A673 (cell line): ENCODE data around the gene NR6A1. TPM values are rescaled to one million over a fixed set of nuclear protein-coding genes. Genes with fewer than 3 reads are reported as not detected.

Experiments used
- BruUV-seq: library from RNA; stranded (reverse); fragments of 400-500 nt; replicated peaks from 2 replicates; lab custom pipeline; 2021; lab: Mats Ljungman, UMichigan
- CTCF ChIA-PET: fragments of 300-600 bp; sonication (Branson Sonifier 250); formaldehyde crosslinking; loops from one replicate; lab custom pipeline; 2022; ENCODE audit warnings: antibody characterized with exemption; lab: Charles Lee
- POLR2A ChIA-PET: fragments of 300-600 bp; sonication (Branson Sonifier 250); formaldehyde crosslinking; loops from one replicate; lab custom pipeline; 2022; ENCODE audit warnings: antibody characterized with exemption; ENCODE audit not compliant: low non-redundant PET; lab: Charles Lee
- DNase-seq: peaks from one replicate; pipeline ENCODE4 v3.0.0-alpha.2; 2015; ENCODE audit warnings: low spot score
- H3K27ac ChIP-seq: fragments of 200-600 bp; sonication (generic); 2 replicates; pipeline ENCODE4 v1.5.1; 2016; ENCODE audit warnings: mixed run types, low read depth, mild to moderate bottlenecking, mixed read lengths, antibody characterized with exemption, low read length; ENCODE audit not compliant: poor library complexity, severe bottlenecking
- H3K27me3 ChIP-seq: fragments of 200-600 bp; sonication (generic); replicated peaks from 2 replicates; pipeline ENCODE4 v1.6.1; 2017; ENCODE audit warnings: mixed run types, low read depth, mild to moderate bottlenecking, mixed read lengths, antibody characterized with exemption, low read length; ENCODE audit not compliant: insufficient read depth, poor library complexity
- H3K36me3 ChIP-seq: fragments of 200-600 bp; sonication (generic); 2 replicates; pipeline ENCODE4 v1.6.1; 2016; ENCODE audit warnings: mixed run types, mild to moderate bottlenecking, mixed read lengths, antibody characterized with exemption, low read length; ENCODE audit not compliant: insufficient read depth, poor library complexity, severe bottlenecking
- H3K4me1 ChIP-seq: fragments of 200-600 bp; sonication (generic); 2 replicates; pipeline ENCODE4 v1.6.1; 2017; ENCODE audit warnings: mixed run types, mild to moderate bottlenecking, mixed read lengths, antibody characterized with exemption, low read length; ENCODE audit not compliant: insufficient read depth, poor library complexity, severe bottlenecking
- H3K4me3 ChIP-seq: fragments of 200-600 bp; sonication (generic); 2 replicates; pipeline ENCODE4 v1.5.1; 2016; ENCODE audit warnings: low read depth, mixed run types, mild to moderate bottlenecking, mixed read lengths, low read length; ENCODE audit not compliant: poor library complexity, severe bottlenecking
- H3K9me3 ChIP-seq: fragments of 200-600 bp; sonication (generic); 2 replicates; pipeline ENCODE4 v1.6.1; 2016; ENCODE audit warnings: mixed run types, low read depth, mild to moderate bottlenecking, mixed read lengths, antibody characterized with exemption, low read length; ENCODE audit not compliant: poor library complexity, severe bottlenecking
- EZH2 ChIP-seq: fragments of 200-600 bp; sonication (generic); IDR thresholded peaks from 2 replicates; pipeline ENCODE4 v1.6.1; 2017; ENCODE audit warnings: borderline replicate concordance, low read depth, mild to moderate bottlenecking, mixed read lengths, antibody characterized with exemption, low read length; ENCODE audit not compliant: poor library complexity, severe bottlenecking
- intact Hi-C: fragments of 100-400 bp; cut with micrococcal nuclease; formaldehyde crosslinking; loops from one replicate; pipeline ENCODE4 v1.10.0; 2022; ENCODE audit not compliant: unreplicated experiment
- total RNA-seq: library from RNA; stranded (reverse); gene quantifications from 2 replicates; pipeline ENCODE4 v1.2.3, GENCODE V29; 2021
- TF ChIP-seq, protein P1 (sequence below): fragments of 300-800, 200-600 bp; sonication (generic); conservative IDR thresholded peaks from 2 replicates; pipeline ENCODE4 v1.5.1; 2017; ENCODE audit warnings: low read depth, mild to moderate bottlenecking, antibody characterized with exemption, low read length, moderate library complexity, mixed read lengths

Gene NR6A1
- total RNA-seq, 1 experiment from 2014 or later: 5.3 TPM

DNA sequence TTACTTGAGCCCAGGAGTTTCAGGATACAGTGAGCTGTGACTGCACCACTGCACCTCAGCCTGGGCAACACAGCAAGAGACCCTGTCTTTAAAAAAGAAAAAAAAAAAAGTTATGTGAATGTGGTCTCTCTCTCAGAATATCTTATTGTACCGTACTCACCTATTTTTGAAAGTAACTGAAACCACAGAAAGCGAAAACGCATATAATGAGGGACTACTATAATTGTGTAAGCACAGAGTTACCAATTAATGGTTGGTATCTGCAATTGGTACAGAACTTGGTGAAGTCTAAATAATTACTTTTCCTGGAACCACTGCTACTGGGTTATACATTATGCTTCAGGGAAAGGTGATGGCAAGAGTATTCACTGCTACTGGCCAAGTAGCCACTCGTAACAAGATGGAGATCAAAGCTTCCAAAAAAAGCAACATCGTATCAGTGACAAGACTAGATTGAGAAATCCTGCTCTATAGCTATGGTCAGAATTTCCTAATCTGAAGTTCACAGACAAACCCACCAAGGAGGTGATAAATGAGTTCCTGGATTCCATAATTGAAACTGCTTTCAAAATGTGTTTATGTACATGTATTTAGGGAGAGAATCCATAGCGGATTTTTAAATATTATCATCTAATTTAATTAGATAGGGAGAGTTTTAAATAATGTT, 82.7 kb downstream of the NR6A1 start:
- no peak for DNase-seq
- ChIA-PET POLR2A (no interaction called here), CTCF (no interaction called here)
- no TSS peak for BruUV-seq
- no peaks in the 10 kb centered on the region for H3K4me1 ChIP-seq
- no peaks in the 10 kb centered on the region for H3K9me3 ChIP-seq
- H3K36me3 ChIP-seq: no peaks in the 10 kb centered on the region
- no peaks in the 10 kb centered on the region for H3K27me3 ChIP-seq
- no peak overlapping the region for H3K4me3 ChIP-seq
- TF ChIP-seq EZH2: no peak
- TF ChIP-seq, protein P1, sequence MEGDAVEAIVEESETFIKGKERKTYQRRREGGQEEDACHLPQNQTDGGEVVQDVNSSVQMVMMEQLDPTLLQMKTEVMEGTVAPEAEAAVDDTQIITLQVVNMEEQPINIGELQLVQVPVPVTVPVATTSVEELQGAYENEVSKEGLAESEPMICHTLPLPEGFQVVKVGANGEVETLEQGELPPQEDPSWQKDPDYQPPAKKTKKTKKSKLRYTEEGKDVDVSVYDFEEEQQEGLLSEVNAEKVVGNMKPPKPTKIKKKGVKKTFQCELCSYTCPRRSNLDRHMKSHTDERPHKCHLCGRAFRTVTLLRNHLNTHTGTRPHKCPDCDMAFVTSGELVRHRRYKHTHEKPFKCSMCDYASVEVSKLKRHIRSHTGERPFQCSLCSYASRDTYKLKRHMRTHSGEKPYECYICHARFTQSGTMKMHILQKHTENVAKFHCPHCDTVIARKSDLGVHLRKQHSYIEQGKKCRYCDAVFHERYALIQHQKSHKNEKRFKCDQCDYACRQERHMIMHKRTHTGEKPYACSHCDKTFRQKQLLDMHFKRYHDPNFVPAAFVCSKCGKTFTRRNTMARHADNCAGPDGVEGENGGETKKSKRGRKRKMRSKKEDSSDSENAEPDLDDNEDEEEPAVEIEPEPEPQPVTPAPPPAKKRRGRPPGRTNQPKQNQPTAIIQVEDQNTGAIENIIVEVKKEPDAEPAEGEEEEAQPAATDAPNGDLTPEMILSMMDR: no peak
- intact Hi-C loops: no loop called here
- no peak overlapping the region for H3K27ac ChIP-seq

DNA sequence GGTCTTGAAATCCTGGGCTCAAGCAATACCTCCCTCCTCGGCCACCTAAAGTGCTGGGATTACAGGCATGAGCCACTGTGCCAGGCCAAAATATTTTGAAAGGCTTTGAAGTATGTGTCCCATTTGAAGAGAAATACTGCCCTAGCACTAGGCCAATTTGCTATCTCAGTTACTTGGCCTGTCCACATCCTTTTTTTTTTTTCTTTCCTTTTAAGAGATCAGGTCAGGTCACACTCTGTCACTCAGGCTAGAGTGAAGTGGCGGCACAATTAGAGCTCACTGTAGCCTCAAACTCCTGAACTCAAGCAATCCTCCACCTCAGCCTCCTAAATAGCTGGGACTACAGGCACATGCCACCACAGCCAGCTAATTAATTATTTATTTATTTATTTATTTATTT, 84.2 kb downstream of the NR6A1 start:
- no peaks in the 10 kb centered on the region for H3K36me3 ChIP-seq
- H3K27ac ChIP-seq: no peak overlapping the region
- intact Hi-C loops: no loop called here
- H3K4me3 ChIP-seq: no peak overlapping the region
- CTCF ChIA-PET: no interaction called here
- POLR2A ChIA-PET: no interaction called here
- no peaks in the 10 kb centered on the region for H3K4me1 ChIP-seq
- no TSS peak for BruUV-seq
- no peaks in the 10 kb centered on the region for H3K27me3 ChIP-seq
- TF ChIP-seq EZH2: no peak
- TF ChIP-seq, protein P1: no peak
- DNase-seq: no peak
- H3K9me3 ChIP-seq: no peaks in the 10 kb centered on the region

DNA sequence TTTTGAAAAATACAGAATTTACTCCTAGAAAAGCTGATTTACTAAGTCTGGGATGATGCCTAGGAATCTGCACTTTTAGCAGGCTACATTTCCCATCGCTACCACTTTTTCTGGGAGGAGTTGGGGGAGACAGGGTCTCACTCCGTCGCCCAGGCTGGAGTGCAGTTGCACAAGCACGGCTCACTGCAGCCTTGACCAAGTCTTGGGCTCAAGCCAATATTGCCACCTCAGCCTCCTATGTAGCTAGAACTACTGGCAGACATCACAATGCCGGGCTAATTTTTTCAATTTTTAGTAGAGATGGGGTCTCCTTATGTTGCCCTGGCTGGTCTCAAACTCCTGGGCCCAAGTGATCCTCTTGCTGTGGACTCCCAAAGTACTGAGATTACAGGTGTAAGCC, 85.9 kb downstream of the NR6A1 start:
- H3K36me3 ChIP-seq: no peaks in the 10 kb centered on the region
- H3K4me1 ChIP-seq: no peaks in the 10 kb centered on the region
- H3K27ac ChIP-seq: no peak overlapping the region
- ChIA-PET POLR2A (no interaction called here), CTCF (no interaction called here)
- intact Hi-C loops: no loop called here
- H3K9me3 ChIP-seq: no peaks in the 10 kb centered on the region
- no peak for DNase-seq
- H3K27me3 ChIP-seq: no peaks in the 10 kb centered on the region
- no peak overlapping the region for H3K4me3 ChIP-seq
- no TSS peak for BruUV-seq
- TF ChIP-seq, protein P1: no peak
- TF ChIP-seq EZH2: no peak
